Smooth muscle cell (in vitro differentiated cells): Measurements from ENCODE around the gene PITPNM3. TPM values are rescaled to one million over a fixed set of nuclear protein-coding genes. Genes with fewer than 3 reads are reported as not detected.

Experiments
- DNase-seq: peaks from one replicate; lab custom pipeline; 2025; ENCODE audit not compliant: unreplicated experiment; lab: John Stamatoyannopoulos, UW
- H2AFZ ChIP-seq: fragments of 200-600 bp; sonication (generic); 2 replicates; pipeline ENCODE4 v1.6.0; 2016; ENCODE audit warnings: antibody characterized with exemption, low read depth, mild to moderate bottlenecking
- H3F3A ChIP-seq: fragments of 200-600 bp; sonication (generic); 2 replicates; pipeline ENCODE4 v1.6.0; 2017; ENCODE audit warnings: antibody characterized with exemption, low read depth
- H3K27ac ChIP-seq: fragments of 200-600 bp; sonication (generic); 2 replicates; pipeline ENCODE4 v1.5.1; 2016; ENCODE audit warnings: low read depth, mild to moderate bottlenecking
- H3K27me3 ChIP-seq: fragments of 200-600 bp; sonication (generic); 2 replicates; pipeline ENCODE4 v1.6.1; 2016; ENCODE audit warnings: low read depth, mild to moderate bottlenecking
- H3K36me3 ChIP-seq: fragments of 200-600 bp; sonication (generic); 2 replicates; pipeline ENCODE4 v1.5.1; 2016; ENCODE audit warnings: low read depth
- H3K4me1 ChIP-seq: fragments of 200-600 bp; sonication (generic); 2 replicates; pipeline ENCODE4 v1.5.1; 2016; ENCODE audit warnings: low read depth
- H3K4me2 ChIP-seq: fragments of 200-600 bp; sonication (generic); 2 replicates; pipeline ENCODE4 v1.6.0; 2016; ENCODE audit warnings: mild to moderate bottlenecking
- H3K4me3 ChIP-seq: fragments of 200-600 bp; sonication (generic); 2 replicates; pipeline ENCODE4 v1.5.1; 2016; ENCODE audit warnings: mild to moderate bottlenecking
- H3K79me2 ChIP-seq: fragments of 200-600 bp; sonication (generic); 2 replicates; pipeline ENCODE4 v1.6.0; 2016; ENCODE audit warnings: low read depth, mild to moderate bottlenecking
- H3K9ac ChIP-seq: fragments of 200-600 bp; sonication (generic); 2 replicates; pipeline ENCODE4 v1.6.0; 2016; ENCODE audit warnings: low read depth
- H3K9me3 ChIP-seq: fragments of 200-600 bp; sonication (generic); replicated peaks from 2 replicates; pipeline ENCODE4 v1.5.1; 2016; ENCODE audit warnings: low read depth
- H4K20me1 ChIP-seq: fragments of 200-600 bp; sonication (generic); 2 replicates; pipeline ENCODE4 v1.6.0; 2016; ENCODE audit warnings: low read depth
- CTCF ChIP-seq: fragments of 200-600 bp; sonication (generic); IDR thresholded peaks from 2 replicates; pipeline ENCODE4 v1.5.1; 2017; ENCODE audit warnings: borderline replicate concordance, mild to moderate bottlenecking, antibody characterized with exemption; ENCODE audit not compliant: insufficient read depth, poor library complexity, severe bottlenecking
- WGBS: methylation state at CpG from one replicate; pipeline ENCODE4 v1.1.7; 2016; ENCODE audit warnings: low lambda C conversion rate; 5-methylcytosine and 5-hydroxymethylcytosine counted together
- polyA plus RNA-seq: library from polyadenylated mRNA; unstranded; fragments of >200 nt; fragmentation: Nextera tagmentation; extraction: Ambion mirVana; gene quantifications from 2 replicates; pipeline ENCODE4 v1.2.1, GENCODE V29; 2016
- small RNA-seq: library from RNA; depleted of rRNA; stranded (forward); fragments of <200 nt; gene quantifications from one replicate; pipeline ENCODE3, GENCODE V24; 2014
- total RNA-seq: library from RNA; depleted of rRNA; stranded (reverse); fragments of >200 nt; gene quantifications from 2 replicates; pipeline ENCODE4 v1.2.3, GENCODE V29; 2014

The PITPNM3 gene
- total and polyA plus RNA-seq, 2 experiments from 2014 or later, result 2.4 to 2.6 TPM

- Histone ChIP-seq H3K4me3 (no peak overlapping the region), H3K36me3 (no peaks in the 10 kb centered on the region), H3K27me3 (no peaks in the 10 kb centered on the region), H3K9ac (no peak overlapping the region), H3K4me1 (no peaks in the 10 kb centered on the region), H3K79me2 (no peaks in the 10 kb centered on the region), H3K4me2 (no peak overlapping the region), H3F3A (no peaks in the 10 kb centered on the region), H4K20me1 (no peaks in the 10 kb centered on the region), H3K27ac (no peak overlapping the region), H2AFZ (no peak overlapping the region), H3K9me3 (no peaks in the 10 kb centered on the region)
- DNase-seq, result no peak
- TF ChIP-seq CTCF, result no peak
- 69% methylated on average over 6 of the region's 6 CpGs for WGBS
Measured at GRCh38 chr17:6402258-6402657, 154.1 kb downstream of the PITPNM3 start.

Small RNA genes within 50 kb of the gene (small RNA-seq; reads per million reads assigned to genes)
- not detected for gene RF00017
- gene RNA5SP435, result 0.32 reads per million, percentile 7 among the genes with 10 or more reads in this experiment

Other genes with a start within 250 kb of the PITPNM3 start
- not detected in 2 replicates for gene AIPL1, start 121.4 kb downstream of the PITPNM3 start, total RNA-seq
- not detected in 2 replicates for gene AIPL1, start 121.4 kb downstream of the PITPNM3 start, polyA plus RNA-seq
- gene PIMREG, start 112.1 kb downstream of the PITPNM3 start, total RNA-seq, result 2.2 and 3.5 TPM in 2 replicates
- gene PIMREG, start 112.1 kb downstream of the PITPNM3 start, polyA plus RNA-seq, result 10.3 and 11.7 TPM in 2 replicates
- gene KIAA0753, start 84.2 kb upstream of the PITPNM3 start, total RNA-seq, result 15.0 and 22.0 TPM in 2 replicates
- 4.9 and 6.3 TPM in 2 replicates for gene KIAA0753, start 84.2 kb upstream of the PITPNM3 start, polyA plus RNA-seq
- 132 and 363 TPM in 2 replicates for gene TXNDC17, start 84.5 kb upstream of the PITPNM3 start, total RNA-seq
- 431 and 468 TPM in 2 replicates for gene TXNDC17, start 84.5 kb upstream of the PITPNM3 start, polyA plus RNA-seq
- gene MED31, start 95.0 kb upstream of the PITPNM3 start, total RNA-seq, result 13.7 and 26.3 TPM in 2 replicates
- gene MED31, start 95.0 kb upstream of the PITPNM3 start, polyA plus RNA-seq, result 57.5 and 59.1 TPM in 2 replicates
- 3.3 and 5.5 TPM in 2 replicates for gene C17orf100, start 95.2 kb upstream of the PITPNM3 start, total RNA-seq
- gene C17orf100, start 95.2 kb upstream of the PITPNM3 start, polyA plus RNA-seq, result 5.8 and 6.5 TPM in 2 replicates
- 2.3 and 4.3 TPM in 2 replicates for gene SLC13A5, start 156.8 kb upstream of the PITPNM3 start, total RNA-seq
- gene SLC13A5, start 156.8 kb upstream of the PITPNM3 start, polyA plus RNA-seq, result 0.22 TPM in 1 of 2 replicates, not detected in the other
- gene XAF1, start 199.5 kb upstream of the PITPNM3 start, total RNA-seq, result 3.9 and 7.9 TPM in 2 replicates
- gene XAF1, start 199.5 kb upstream of the PITPNM3 start, polyA plus RNA-seq, result 3.1 and 8.3 TPM in 2 replicates
- not detected in 2 replicates for gene FBXO39, start 219.7 kb upstream of the PITPNM3 start, total RNA-seq
- 0.78 TPM in 1 of 2 replicates, not detected in the other for gene FBXO39, start 219.7 kb upstream of the PITPNM3 start, polyA plus RNA-seq